Gastrocnemius medialis (tissue), 4 donors: ENCODE results near the gene SMIM10L2A. TPM values are rescaled to one million over a fixed set of nuclear protein-coding genes. Genes with fewer than 3 reads are reported as not detected.

ENCODE experiments used
- ATAC-seq, 2 donors: fragments of 150-250 bp; one replicate each; pipeline ENCODE4 v1.9.1; 2016
- DNase-seq, 2 donors: peaks; one replicate each; pipeline ENCODE4 v3.0.0-alpha.2; 2019
- H3K27ac ChIP-seq, 4 donors: fragments of 200-600 bp; sonication (generic); 1 replicate in 1 of 4; 2 replicates in 3 of 4; pipeline ENCODE4 v1.5.1; 2016 to 2018; ENCODE audit warnings: mild to moderate bottlenecking in 2 of 4, moderate library complexity in 1 of 4
- H3K27me3 ChIP-seq, 3 donors: fragments of 200-600 bp; sonication (generic) in 2 of 3; 1 replicate in 1 of 3; 2 replicates in 2 of 3; pipeline versions ENCODE4 v1.5.1 to v1.6.0; 2016 to 2019; ENCODE audit warnings: mild to moderate bottlenecking in 1 of 3, moderate library complexity in 1 of 3
- H3K36me3 ChIP-seq, 2 donors: fragments of 200-600 bp; sonication (generic) in 1 of 2; one replicate each; pipeline ENCODE4 v1.5.1; 2017 to 2018
- H3K4me1 ChIP-seq, 2 donors: fragments of 200-600 bp; sonication (generic) in 1 of 2; one replicate each; pipeline ENCODE4 v1.5.1; 2016 to 2017; ENCODE audit warnings: mild to moderate bottlenecking in 2 of 2
- H3K4me3 ChIP-seq, 4 donors: fragments of 200-600 bp; sonication (generic) in 3 of 4; 1 replicate in 1 of 4; 2 replicates in 3 of 4; pipeline ENCODE4 v1.5.1; 2016 to 2019; ENCODE audit warnings: mild to moderate bottlenecking in 2 of 4
- H3K9me3 ChIP-seq, 3 donors: fragments of 200-600 bp; sonication (generic) in 2 of 3; 1 replicate in 1 of 3; 2 replicates in 2 of 3; pipeline ENCODE4 v1.5.1; 2016 to 2019
- CTCF ChIP-seq, 5 experiments: fragments of 450-650 bp in 3 of 5; fragments of 200-600 bp in 2 of 5; sonication (generic) in 2 of 5; IDR thresholded peaks in 4 of 5; conservative IDR thresholded peaks in 1 of 5; 1 replicate in 4 of 5; 2 replicates in 1 of 5; pipeline ENCODE4 v1.5.1; 2016 to 2019; ENCODE audit warnings: antibody characterized with exemption in 5 of 5, mild to moderate bottlenecking in 3 of 5, moderate library complexity in 3 of 5
- POLR2A ChIP-seq, 2 donors: fragments of 450-650 bp; IDR thresholded peaks; one replicate each; pipeline ENCODE4 v1.6.1; 2017; ENCODE audit warnings: antibody characterized with exemption in 2 of 2, mild to moderate bottlenecking in 2 of 2, moderate library complexity in 2 of 2
- in situ Hi-C, 4 donors: fragments of 200-750 bp; cut with MboI; loops; one replicate each; pipeline versions ENCODE4 v1.15.0 to v1.8.0; 2017; ENCODE audit warnings: low sequenced_read_pairs in 4 of 4
- intact Hi-C: fragments of 100-400 bp; cut with DNase I; formaldehyde crosslinking; loops from one replicate; pipeline ENCODE4 v1.15.1; 2023; ENCODE audit warnings: low total_unique reads
- total RNA-seq, 4 donors: library from RNA; depleted of rRNA; stranded (reverse); fragments of >200 nt; gene quantifications; one replicate each; pipeline versions ENCODE4 v1.1.0 to v1.2.3, GENCODE V29; 2016

Gene SMIM10L2A
- total RNA-seq, 4 donors from 2014 or later = 0.04 to 0.05 TPM; not detected in 2

- no peaks in the 10 kb centered on the region for H3K9me3 ChIP-seq
- no peaks in the 10 kb centered on the region for H3K4me1 ChIP-seq
- in situ Hi-C loops = no loop called here
- ATAC-seq (no peak), DNase-seq (no peak)
- H3K4me3 ChIP-seq = no peak overlapping the region
- no peaks in the 10 kb centered on the region for H3K27me3 ChIP-seq
- intact Hi-C loops = no loop called here
- no peak overlapping the region for H3K27ac ChIP-seq
- H3K36me3 ChIP-seq = no peaks in the 10 kb centered on the region
- no peak for TF ChIP-seq CTCF (IDR thresholded peaks at IDR 0.05 in 4 of 5, conservative IDR thresholded peaks at IDR 0.05 in 1 of 5)
- no peak for TF ChIP-seq POLR2A (IDR thresholded peaks at IDR 0.05)
Measured at GRCh38 chrX:135425026-135425965, 3.6 kb downstream of the SMIM10L2A start.

GRCh38 chrX:135429429-135429828 lies 7.7 kb downstream of the SMIM10L2A start:
- in situ Hi-C loops = no loop called here

GRCh38 chrX:135431886-135432285 lies 10.1 kb downstream of the SMIM10L2A start:
- DNase-seq (no peak), ATAC-seq (no peak)
- no peaks in the 10 kb centered on the region for H3K27me3 ChIP-seq
- H3K4me3 ChIP-seq = no peak overlapping the region
- no peak overlapping the region for H3K27ac ChIP-seq
- in situ Hi-C loops (no loop called here), intact Hi-C loops (no loop called here)
- no peaks in the 10 kb centered on the region for H3K4me1 ChIP-seq
- H3K9me3 ChIP-seq = no peaks in the 10 kb centered on the region
- TF ChIP-seq CTCF (IDR thresholded peaks at IDR 0.05 in 4 of 5, conservative IDR thresholded peaks at IDR 0.05 in 1 of 5) (no peak), POLR2A (IDR thresholded peaks at IDR 0.05) (no peak)
- H3K36me3 ChIP-seq = no peaks in the 10 kb centered on the region

More at GRCh38 chrX:135429429-135429828, 7.7 kb downstream of the SMIM10L2A start:
- intact Hi-C loops = no loop called here
- Histone ChIP-seq H3K27me3 (no peaks in the 10 kb centered on the region), H3K27ac (no peak overlapping the region), H3K9me3 (no peaks in the 10 kb centered on the region), H3K4me1 (no peaks in the 10 kb centered on the region), H3K4me3 (no peak overlapping the region), H3K36me3 (no peaks in the 10 kb centered on the region)
- TF ChIP-seq POLR2A (IDR thresholded peaks at IDR 0.05) (no peak), CTCF (IDR thresholded peaks at IDR 0.05 in 4 of 5, conservative IDR thresholded peaks at IDR 0.05 in 1 of 5) (no peak)
- ATAC-seq (no peak), DNase-seq (no peak)

- Histone ChIP-seq H3K36me3 (no peaks in the 10 kb centered on the region), H3K4me1 (no peaks in the 10 kb centered on the region), H3K9me3 (no peaks in the 10 kb centered on the region), H3K27ac (no peak overlapping the region), H3K27me3 (no peaks in the 10 kb centered on the region), H3K4me3 (no peak overlapping the region)
- DNase-seq (no peak), ATAC-seq (no peak)
- TF ChIP-seq CTCF (IDR thresholded peaks at IDR 0.05 in 4 of 5, conservative IDR thresholded peaks at IDR 0.05 in 1 of 5) (no peak), POLR2A (IDR thresholded peaks at IDR 0.05) (no peak)
- in situ Hi-C loops (no loop called here), intact Hi-C loops (no loop called here)
Measured at GRCh38 chrX:135432453-135432852, 10.7 kb downstream of the SMIM10L2A start.
